ENCODE results near the gene ZCCHC7. TPM values are rescaled to one million over a fixed set of nuclear protein-coding genes. Genes with fewer than 3 reads are reported as not detected.

The ZCCHC7 gene
- total RNA-seq, 2 donors from 2014 or later, result 21.2 to 22.7 TPM

DNA sequence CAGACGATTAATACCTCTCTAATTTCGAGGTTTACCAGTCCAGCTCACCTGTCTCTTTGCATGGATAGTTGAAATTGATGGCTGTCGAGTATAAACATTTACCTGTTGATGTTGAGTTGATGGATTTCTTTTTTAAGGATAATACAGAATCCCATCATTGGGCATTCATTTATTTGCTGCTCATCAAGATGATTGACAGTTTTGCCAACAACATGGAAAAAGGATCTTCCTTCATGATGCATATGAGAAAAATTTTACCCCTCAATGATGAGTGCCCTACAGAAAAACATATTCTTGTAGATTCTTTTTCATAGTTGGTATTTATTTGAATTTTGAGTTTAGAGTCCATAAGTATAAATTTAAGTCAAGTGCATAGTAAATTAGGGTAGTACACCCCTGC lies 59.2 kb downstream of the ZCCHC7 start:
- Mint-ChIP-seq H3K4me3 (no peak overlapping the region), H3K4me1 (peaks cover 10% of the 10 kb centered on the region), H3K27me3 (ENCODE audit: insufficient read depth) (no peaks in the 10 kb centered on the region), H3K9me3 (no peaks in the 10 kb centered on the region), H3K27ac (no peak overlapping the region), H3K36me3 (ENCODE audit: low read depth) (peaks cover 8% of the 10 kb centered on the region)
- no peak overlapping the region for H3K9ac ChIP-seq (ENCODE audit: extremely low read depth, low read length, poor library complexity, severe bottlenecking)
- no peaks in the 10 kb centered on the region for H3K9me3 ChIP-seq (ENCODE audit: control insufficient read depth, low read length)
- no peak overlapping the region for H3K27ac ChIP-seq (ENCODE audit: low read depth, low read length)
- H3K27me3 ChIP-seq (ENCODE audit: control insufficient read depth, insufficient read depth, low read length, poor library complexity, severe bottlenecking), result no peaks in the 10 kb centered on the region
- peaks cover 4% of the 10 kb centered on the region for H3K36me3 ChIP-seq (ENCODE audit: control insufficient read depth, insufficient read depth, low read length)
- peaks cover 4% of the 10 kb centered on the region for H3K4me1 ChIP-seq (ENCODE audit: control insufficient read depth, insufficient read depth, low read length)
- no peak for DNase-seq
- 97 to 100% methylated on average over 3 of the region's 3 CpGs for WGBS, 2 experiments (ENCODE audit: insufficient coverage in 1 of 2, insufficient read length in 1 of 2)
- TF ChIP-seq, protein P1, sequence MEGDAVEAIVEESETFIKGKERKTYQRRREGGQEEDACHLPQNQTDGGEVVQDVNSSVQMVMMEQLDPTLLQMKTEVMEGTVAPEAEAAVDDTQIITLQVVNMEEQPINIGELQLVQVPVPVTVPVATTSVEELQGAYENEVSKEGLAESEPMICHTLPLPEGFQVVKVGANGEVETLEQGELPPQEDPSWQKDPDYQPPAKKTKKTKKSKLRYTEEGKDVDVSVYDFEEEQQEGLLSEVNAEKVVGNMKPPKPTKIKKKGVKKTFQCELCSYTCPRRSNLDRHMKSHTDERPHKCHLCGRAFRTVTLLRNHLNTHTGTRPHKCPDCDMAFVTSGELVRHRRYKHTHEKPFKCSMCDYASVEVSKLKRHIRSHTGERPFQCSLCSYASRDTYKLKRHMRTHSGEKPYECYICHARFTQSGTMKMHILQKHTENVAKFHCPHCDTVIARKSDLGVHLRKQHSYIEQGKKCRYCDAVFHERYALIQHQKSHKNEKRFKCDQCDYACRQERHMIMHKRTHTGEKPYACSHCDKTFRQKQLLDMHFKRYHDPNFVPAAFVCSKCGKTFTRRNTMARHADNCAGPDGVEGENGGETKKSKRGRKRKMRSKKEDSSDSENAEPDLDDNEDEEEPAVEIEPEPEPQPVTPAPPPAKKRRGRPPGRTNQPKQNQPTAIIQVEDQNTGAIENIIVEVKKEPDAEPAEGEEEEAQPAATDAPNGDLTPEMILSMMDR (conservative IDR thresholded peaks at IDR 0.05), result no peak
- no peak overlapping the region for H3K4me3 ChIP-seq (ENCODE audit: low read length)

DNA sequence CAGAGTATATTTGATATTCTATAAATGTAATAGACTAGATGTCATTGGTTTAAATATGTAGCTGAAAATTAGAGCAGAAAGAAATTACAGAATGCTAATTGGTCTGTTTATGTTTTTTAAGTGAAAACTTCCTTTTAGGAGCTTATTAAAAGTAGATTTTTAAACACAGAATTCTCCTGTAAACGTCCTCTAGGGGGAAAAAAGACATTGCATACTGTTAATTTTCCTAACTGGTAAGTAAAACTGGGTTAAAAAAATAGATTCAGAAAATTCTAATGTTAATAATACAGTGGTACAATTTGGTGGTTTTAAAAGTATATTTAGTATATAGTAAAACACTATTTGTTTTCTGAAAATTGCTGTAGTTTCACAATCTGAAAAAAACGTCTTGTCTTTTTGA lies 59.8 kb downstream of the ZCCHC7 start:
- WGBS, 2 experiments (ENCODE audit: insufficient coverage in 1 of 2, insufficient read length in 1 of 2), result 93 to 100% methylated on average over 1 to 2 of the region's 2 CpGs
- Histone ChIP-seq H3K4me1 (ENCODE audit: control insufficient read depth, insufficient read depth, low read length) (peaks cover 4% of the 10 kb centered on the region), H3K9ac (ENCODE audit: extremely low read depth, low read length, poor library complexity, severe bottlenecking) (no peak overlapping the region), H3K9me3 (ENCODE audit: control insufficient read depth, low read length) (no peaks in the 10 kb centered on the region), H3K27me3 (ENCODE audit: control insufficient read depth, insufficient read depth, low read length, poor library complexity, severe bottlenecking) (no peaks in the 10 kb centered on the region), H3K36me3 (ENCODE audit: control insufficient read depth, insufficient read depth, low read length) (peaks cover 4% of the 10 kb centered on the region), H3K27ac (ENCODE audit: low read depth, low read length) (no peak overlapping the region), H3K4me3 (ENCODE audit: low read length) (no peak overlapping the region)
- H3K4me1 Mint-ChIP-seq, result peaks cover 11% of the 10 kb centered on the region
- DNase-seq, result no peak
- no peaks in the 10 kb centered on the region for H3K27me3 Mint-ChIP-seq (ENCODE audit: insufficient read depth)
- H3K4me3 Mint-ChIP-seq, result no peak overlapping the region
- H3K9me3 Mint-ChIP-seq, result no peaks in the 10 kb centered on the region
- TF ChIP-seq, protein P1 (conservative IDR thresholded peaks at IDR 0.05), result peak; percentile 47
- peaks cover 10% of the 10 kb centered on the region for H3K36me3 Mint-ChIP-seq (ENCODE audit: low read depth)
- no peak overlapping the region for H3K27ac Mint-ChIP-seq

DNA sequence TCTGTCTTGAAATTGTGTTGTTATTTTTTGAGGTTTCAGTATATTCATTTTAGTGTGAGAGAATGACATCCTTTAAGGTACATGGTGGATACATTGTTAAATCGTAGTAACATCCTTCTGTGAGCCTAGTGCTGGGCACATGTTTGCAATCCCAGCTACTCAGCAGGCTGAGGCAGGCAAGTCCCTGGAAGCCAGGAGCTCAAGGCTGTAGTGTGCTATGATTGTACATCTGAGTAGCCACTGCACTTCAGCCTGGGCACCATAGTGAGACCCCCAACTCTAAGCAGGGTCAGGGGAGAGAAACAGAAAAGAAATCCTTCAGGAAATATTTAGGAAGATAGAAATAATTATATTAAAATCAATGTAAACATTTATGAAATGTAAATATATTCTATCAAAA lies 62.3 kb downstream of the ZCCHC7 start:
- H3K4me3 Mint-ChIP-seq, result no peak overlapping the region
- peaks cover 4% of the 10 kb centered on the region for H3K36me3 ChIP-seq (ENCODE audit: control insufficient read depth, insufficient read depth, low read length)
- no peak overlapping the region for H3K27ac ChIP-seq (ENCODE audit: low read depth, low read length)
- no peaks in the 10 kb centered on the region for H3K9me3 Mint-ChIP-seq
- TF ChIP-seq, protein P1 (conservative IDR thresholded peaks at IDR 0.05), result no peak
- H3K36me3 Mint-ChIP-seq (ENCODE audit: low read depth), result peaks cover 13% of the 10 kb centered on the region
- WGBS, 2 experiments (ENCODE audit: insufficient coverage in 1 of 2, insufficient read length in 1 of 2), result 94 to 100% methylated on average over 1 of the region's 1 CpG
- H3K4me3 ChIP-seq (ENCODE audit: low read length), result no peak overlapping the region
- no peaks in the 10 kb centered on the region for H3K27me3 Mint-ChIP-seq (ENCODE audit: insufficient read depth)
- H3K27me3 ChIP-seq (ENCODE audit: control insufficient read depth, insufficient read depth, low read length, poor library complexity, severe bottlenecking), result no peaks in the 10 kb centered on the region
- peaks cover 11% of the 10 kb centered on the region for H3K4me1 Mint-ChIP-seq
- H3K9ac ChIP-seq (ENCODE audit: extremely low read depth, low read length, poor library complexity, severe bottlenecking), result no peak overlapping the region
- no peak for DNase-seq
- H3K4me1 ChIP-seq (ENCODE audit: control insufficient read depth, insufficient read depth, low read length), result peaks cover 4% of the 10 kb centered on the region
- no peaks in the 10 kb centered on the region for H3K9me3 ChIP-seq (ENCODE audit: control insufficient read depth, low read length)
- no peak overlapping the region for H3K27ac Mint-ChIP-seq

Data from endodermal cell (in vitro differentiated cells).